ENCODE measurements around the gene TECPR2.

- TF ChIP-seq POLR2A (IDR thresholded peaks at IDR 0.05; ENCODE audit: low read length) (no peak), GATA1 (IDR thresholded peaks at IDR 0.05; ENCODE audit: low read depth, low read length) (no peak)
Measured at GRCh38 chr14:102370305-102370809, 7.6 kb downstream of the TECPR2 start.

Measured in erythroblast (primary cell).